ENCODE data around the gene FADD.

GRCh38 chr11:70206982-70207376, 3.9 kb downstream of the FADD start:
- TF ChIP-seq POLR2AphosphoS5 (IDR thresholded peaks at IDR 0.05; ENCODE audit: low read depth, low read length) (no peak), SPI1 (IDR thresholded peaks at IDR 0.05; ENCODE audit: low read depth, low read length) (no peak), POLR2A (IDR thresholded peaks at IDR 0.05; ENCODE audit: low read depth, low read length) (no peak), PAX5 (IDR thresholded peaks at IDR 0.05; ENCODE audit: insufficient read depth, low read length, severe bottlenecking) (no peak)

Measured in GM12891 (cell line).